Fibroblast of skin of left quadriceps (primary cell): ENCODE measurements around the gene IL2.

Source experiments
- DNase-seq, 2 experiments: peaks; one replicate each; pipeline ENCODE4 v3.0.0-alpha.2; 2013; ENCODE audit warnings: low read depth in 2 of 2

IL2 gene

GRCh38 chr4:122456231-122457116, at the start of gene IL2:
IL2 (minus strand) TSS chr4:122456725; CDS start chr4:122456440, 285 bp downstream.
- no peak for DNase-seq

DNA sequence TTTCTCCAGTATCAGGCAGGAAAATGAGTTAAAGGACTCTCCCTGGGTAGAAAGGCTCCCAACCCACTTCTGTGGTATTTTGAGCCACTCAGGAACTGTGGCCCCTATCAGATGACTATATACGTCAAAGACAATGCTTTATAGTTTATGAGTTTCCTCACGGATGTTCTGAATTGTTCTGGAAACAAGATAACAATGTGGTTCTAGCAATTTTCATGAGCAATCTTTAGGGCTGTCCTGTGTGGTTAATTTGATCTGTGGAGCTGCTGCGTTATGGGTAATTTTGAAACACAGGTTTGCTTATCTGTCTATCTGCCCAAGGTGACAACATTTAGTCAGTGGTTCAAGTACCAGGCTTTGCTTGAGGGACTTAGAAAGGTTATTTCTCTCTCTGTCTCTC, 46.7 kb upstream of the IL2 start:
- DNase-seq = no peak

DNA sequence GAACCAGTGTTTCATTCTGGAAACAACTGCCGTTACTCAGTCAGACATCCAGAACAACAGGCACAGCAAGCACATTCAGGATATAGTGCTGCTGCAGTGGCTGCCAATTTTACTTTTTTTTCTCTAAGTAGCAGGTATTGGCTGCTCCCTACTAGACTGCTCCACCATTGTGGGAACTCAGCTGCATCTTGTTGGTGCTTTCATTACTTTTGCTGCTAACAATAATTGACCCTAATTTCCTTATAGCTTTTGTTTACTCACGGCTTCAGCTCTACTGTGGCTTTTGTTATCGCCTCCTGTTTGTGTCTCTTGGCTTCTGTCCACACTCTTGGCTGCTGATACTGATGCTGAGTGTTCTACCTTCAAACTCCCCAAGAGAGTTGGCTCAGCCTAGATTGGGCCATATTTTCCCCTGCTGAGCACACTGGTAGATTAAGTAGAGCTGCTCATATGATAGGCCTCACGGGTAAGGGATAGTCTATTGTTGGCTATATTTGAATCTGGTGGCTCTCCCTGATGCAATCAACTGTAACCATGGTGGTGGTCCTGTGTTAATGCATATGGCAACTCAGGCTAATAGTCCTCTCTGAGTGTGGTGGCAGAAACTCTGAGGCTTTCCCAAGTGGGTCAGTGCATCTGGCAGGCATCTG, 44.5 kb upstream of the IL2 start:
- no peak for DNase-seq

GRCh38 chr4:122489061-122489460, 32.5 kb upstream of the IL2 start:
- no peak for DNase-seq

DNA sequence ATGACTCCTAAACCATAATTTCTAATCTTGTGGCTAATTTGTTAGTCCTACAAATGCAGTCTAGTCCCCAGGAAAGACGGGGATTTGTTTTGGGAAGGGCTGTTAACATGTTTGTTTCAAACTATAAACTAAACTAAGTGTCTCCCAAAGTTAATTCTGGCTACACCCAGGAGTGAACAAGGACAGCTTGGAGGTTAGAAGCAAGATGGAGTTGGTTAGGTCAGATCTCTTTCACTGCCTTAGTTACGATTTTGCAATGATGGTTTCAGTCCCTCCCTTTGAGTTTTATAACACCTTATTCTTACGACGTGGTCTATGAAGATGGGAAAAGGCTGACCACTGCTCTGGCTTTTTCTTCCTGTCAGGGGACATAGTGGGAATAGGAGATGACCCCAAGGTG, 27.0 kb upstream of the IL2 start:
- DNase-seq = no peak

DNA sequence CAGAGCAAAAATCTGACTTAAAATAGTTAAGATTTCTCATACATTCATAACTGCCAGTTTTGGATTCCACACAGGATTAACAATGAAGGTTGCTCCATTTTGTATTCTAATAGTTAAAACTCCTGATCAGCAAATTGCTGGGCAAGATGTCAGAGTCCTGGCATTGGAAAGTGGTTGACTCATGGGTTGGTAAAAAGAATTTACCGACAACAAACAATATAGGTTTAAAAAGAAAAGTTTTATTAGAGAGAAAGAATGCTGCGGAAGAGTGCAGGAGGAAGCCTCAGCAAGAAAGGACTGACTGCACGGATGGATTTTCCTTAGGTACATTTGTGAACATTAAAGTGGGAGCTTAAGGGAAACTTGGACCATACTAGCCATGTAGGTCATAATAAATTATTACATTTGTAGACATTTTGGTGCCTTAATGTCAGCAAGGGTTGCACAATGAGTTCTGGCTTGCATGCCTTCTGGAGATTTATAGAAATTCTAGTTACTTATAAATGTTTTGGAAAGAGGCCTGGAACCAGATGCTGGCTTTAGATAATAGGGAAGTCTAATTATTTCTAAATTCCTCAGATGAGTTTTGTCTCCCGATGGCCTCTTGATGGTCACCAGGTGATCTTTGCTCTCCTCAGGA, 25.4 kb upstream of the IL2 start:
- DNase-seq = peak in 1 of 2 experiments; percentile 20

GRCh38 chr4:122480655-122481487, 24.3 kb upstream of the IL2 start:
- no peak for DNase-seq

GRCh38 chr4:122479935-122480416, 23.5 kb upstream of the IL2 start:
- DNase-seq = peak in 1 of 2 experiments; percentile 2

DNA sequence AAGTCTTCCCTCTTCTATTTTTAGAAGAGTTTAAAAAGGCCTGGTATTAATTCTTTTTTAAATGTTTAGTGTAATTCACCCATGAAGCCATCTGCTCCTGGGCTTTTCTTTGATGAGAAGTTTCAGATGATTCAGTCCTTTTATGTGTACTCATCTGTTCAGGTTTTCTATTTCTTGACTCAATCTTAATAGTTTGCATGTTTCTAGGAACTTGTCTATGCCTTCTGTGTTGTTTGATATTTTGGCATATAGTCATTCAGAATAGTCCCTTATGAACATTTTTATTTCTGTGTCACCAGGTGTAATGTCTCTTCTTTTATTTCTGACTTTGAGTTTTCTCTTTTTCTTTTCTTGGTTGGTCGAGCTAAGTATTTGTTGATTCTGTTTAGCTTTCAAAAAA, 20.2 kb upstream of the IL2 start:
- no peak for DNase-seq

GRCh38 chr4:122476126-122476525, 19.6 kb upstream of the IL2 start:
- DNase-seq = no peak

DNA sequence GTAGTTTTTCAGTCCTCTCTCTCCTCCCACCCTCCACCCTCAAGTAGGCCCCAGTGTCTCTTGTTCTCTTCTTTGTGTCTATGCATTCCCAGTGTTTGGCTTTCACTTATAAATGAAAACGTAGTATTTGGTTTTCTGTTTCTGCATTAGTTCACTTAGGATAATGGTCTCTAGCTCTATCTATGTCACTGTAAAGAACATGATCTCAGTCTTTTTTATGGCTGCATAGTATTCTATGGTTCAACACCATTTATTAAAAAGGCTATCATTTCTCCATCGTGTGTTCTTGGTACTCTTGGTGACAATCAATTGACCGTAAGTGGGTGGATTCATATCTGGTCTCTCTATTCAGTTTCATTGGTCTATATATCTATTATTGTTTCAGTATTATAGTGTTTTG, 18.7 kb upstream of the IL2 start:
- no peak for DNase-seq

- no peak for DNase-seq
These were observed 12.9 kb upstream of the IL2 start for GRCh38 chr4:122469457-122469856.

- no peak for DNase-seq
These were observed 2.1 kb upstream of the IL2 start for GRCh38 chr4:122458625-122459024.

DNA sequence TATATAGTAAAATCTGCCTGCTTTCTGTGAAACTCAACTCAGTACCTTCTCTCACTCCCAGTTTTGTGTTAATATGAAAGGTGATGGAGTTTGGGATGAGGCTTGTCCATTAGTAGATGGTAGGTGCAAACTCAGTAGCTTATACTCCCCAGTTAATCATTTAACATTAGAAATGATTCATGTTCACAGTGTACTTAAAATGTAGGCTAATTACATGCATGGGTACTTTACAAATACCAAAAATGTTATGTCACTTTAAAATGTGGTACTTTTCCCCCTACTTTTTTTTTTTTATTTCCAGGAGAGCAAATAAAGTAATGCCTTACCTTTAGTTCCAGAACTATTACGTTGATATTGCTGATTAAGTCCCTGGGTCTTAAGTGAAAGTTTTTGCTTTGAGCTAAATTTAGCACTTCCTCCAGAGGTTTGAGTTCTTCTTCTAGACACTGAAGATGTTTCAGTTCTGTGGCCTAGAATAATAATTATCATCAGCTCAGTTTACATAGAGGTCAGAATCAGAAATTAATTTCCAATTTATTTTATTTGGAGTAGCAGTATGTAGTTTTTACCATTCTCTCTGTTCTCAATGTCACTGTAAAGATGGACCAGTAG, 3.0 kb downstream of the IL2 start:
- DNase-seq = no peak

GRCh38 chr4:122450847-122451246, 5.7 kb downstream of the IL2 start:
- DNase-seq = no peak

GRCh38 chr4:122434285-122434684, 22.2 kb downstream of the IL2 start:
- no peak for DNase-seq

- DNase-seq = no peak
These were observed 25.2 kb downstream of the IL2 start for GRCh38 chr4:122431351-122431750.

DNA sequence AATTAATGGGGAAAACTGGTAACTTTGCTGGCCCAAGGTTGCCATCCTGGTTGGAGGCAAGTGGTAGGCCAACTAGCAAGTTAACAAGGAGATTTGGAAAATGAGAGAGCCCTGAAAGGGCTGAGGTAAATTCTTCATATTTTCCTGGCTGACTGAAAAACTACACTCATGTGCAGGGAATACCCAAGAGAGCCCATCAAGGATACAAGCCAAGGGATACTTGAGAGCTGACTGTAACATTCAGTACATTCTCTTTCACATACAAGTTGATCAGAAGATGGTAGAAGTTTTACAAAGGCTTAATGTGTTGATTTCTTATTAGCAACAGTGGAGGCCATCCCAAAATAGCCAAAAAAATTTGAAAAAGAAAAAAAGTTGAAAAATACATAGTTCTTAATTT, 33.3 kb downstream of the IL2 start:
- DNase-seq = peak; percentile 4 to 26

- DNase-seq = no peak
These were observed 44.0 kb downstream of the IL2 start for GRCh38 chr4:122412547-122412946.

- no peak for DNase-seq
These were observed 52.7 kb downstream of the IL2 start for GRCh38 chr4:122403861-122404260.
